ENCODE results near the gene DDC.

DDC gene

DNA sequence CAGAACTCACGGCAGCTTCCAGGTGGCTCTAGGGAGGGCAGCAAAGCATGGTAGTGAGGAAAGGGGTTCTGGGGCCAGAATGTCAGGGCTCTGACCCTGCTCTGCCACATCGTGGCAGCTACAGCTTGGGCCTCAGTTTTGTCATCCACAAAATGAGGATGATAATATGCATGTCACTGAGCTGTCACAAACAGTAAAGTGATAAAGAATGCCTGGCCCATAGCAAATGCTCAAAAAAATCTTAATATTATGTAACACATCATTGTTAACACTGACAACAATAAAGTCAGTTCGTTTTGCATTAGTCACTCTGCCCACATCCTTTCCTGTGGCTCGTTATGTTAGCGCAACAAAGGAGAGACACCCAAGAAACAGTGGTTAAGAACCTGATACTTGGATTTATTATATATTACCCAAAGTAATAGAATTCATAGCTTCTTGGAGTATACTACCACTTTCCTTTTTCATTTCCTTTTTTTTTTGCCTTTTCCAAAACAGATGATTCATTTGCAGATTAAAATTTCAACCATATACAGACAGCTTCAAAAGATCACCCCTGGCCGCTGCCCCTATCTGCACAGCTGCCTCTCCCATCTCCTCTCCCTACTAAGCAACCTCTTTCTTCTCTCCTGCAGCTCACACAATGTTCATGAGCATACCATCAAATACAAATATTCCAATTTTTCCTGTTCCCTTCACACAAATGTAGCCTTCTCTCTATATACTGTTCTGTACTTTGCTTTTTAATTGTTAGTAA is 45.5 kb upstream of the DDC start:
- no peaks in the 10 kb centered on the region for H3F3A ChIP-seq (ENCODE audit: control insufficient read depth, insufficient read depth)
- H3K27me3 ChIP-seq (ENCODE audit: control insufficient read depth, low read length) = peaks cover 9% of the 10 kb centered on the region
- no peaks in the 10 kb centered on the region for H3K9me3 ChIP-seq (ENCODE audit: control insufficient read depth, insufficient read depth, low read length)
- H3K36me3 ChIP-seq (ENCODE audit: control insufficient read depth, low read length) = no peaks in the 10 kb centered on the region
- no peaks in the 10 kb centered on the region for H3K79me2 ChIP-seq (ENCODE audit: control insufficient read depth, low read length)
- H3K27ac ChIP-seq (ENCODE audit: low read depth, low read length) = no peak overlapping the region
- TF ChIP-seq EZH2phosphoT487 (IDR thresholded peaks at IDR 0.05; ENCODE audit: borderline replicate concordance, low read length) = no peak
- TF ChIP-seq, protein P1, sequence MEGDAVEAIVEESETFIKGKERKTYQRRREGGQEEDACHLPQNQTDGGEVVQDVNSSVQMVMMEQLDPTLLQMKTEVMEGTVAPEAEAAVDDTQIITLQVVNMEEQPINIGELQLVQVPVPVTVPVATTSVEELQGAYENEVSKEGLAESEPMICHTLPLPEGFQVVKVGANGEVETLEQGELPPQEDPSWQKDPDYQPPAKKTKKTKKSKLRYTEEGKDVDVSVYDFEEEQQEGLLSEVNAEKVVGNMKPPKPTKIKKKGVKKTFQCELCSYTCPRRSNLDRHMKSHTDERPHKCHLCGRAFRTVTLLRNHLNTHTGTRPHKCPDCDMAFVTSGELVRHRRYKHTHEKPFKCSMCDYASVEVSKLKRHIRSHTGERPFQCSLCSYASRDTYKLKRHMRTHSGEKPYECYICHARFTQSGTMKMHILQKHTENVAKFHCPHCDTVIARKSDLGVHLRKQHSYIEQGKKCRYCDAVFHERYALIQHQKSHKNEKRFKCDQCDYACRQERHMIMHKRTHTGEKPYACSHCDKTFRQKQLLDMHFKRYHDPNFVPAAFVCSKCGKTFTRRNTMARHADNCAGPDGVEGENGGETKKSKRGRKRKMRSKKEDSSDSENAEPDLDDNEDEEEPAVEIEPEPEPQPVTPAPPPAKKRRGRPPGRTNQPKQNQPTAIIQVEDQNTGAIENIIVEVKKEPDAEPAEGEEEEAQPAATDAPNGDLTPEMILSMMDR (IDR thresholded peaks at IDR 0.05; ENCODE audit: low read depth, low read length, poor library complexity, severe bottlenecking) = no peak
- no peak overlapping the region for H3K4me2 ChIP-seq (ENCODE audit: low read length)
- H3K4me3 ChIP-seq (ENCODE audit: low read length) = no peak overlapping the region
- H3K4me1 ChIP-seq (ENCODE audit: control insufficient read depth, low read length) = no peaks in the 10 kb centered on the region
- H3K9me2 ChIP-seq (replicated peaks; ENCODE audit: control insufficient read depth, low read length) = no peaks in the 10 kb centered on the region
- no peaks in the 10 kb centered on the region for H4K20me1 ChIP-seq (ENCODE audit: control insufficient read depth, insufficient read depth, low read depth, low read length)

- no peaks in the 10 kb centered on the region for H4K20me1 ChIP-seq (ENCODE audit: control insufficient read depth, insufficient read depth, low read depth, low read length)
- H3K9me3 ChIP-seq (ENCODE audit: control insufficient read depth, insufficient read depth, low read length) = no peaks in the 10 kb centered on the region
- no peaks in the 10 kb centered on the region for H3K4me1 ChIP-seq (ENCODE audit: control insufficient read depth, low read length)
- H3K4me3 ChIP-seq (ENCODE audit: low read length) = no peak overlapping the region
- no peak for TF ChIP-seq EZH2phosphoT487 (IDR thresholded peaks at IDR 0.05; ENCODE audit: borderline replicate concordance, low read length)
- TF ChIP-seq, protein P1 (IDR thresholded peaks at IDR 0.05; ENCODE audit: low read depth, low read length, poor library complexity, severe bottlenecking) = no peak
- H3F3A ChIP-seq (ENCODE audit: control insufficient read depth, insufficient read depth) = no peaks in the 10 kb centered on the region
- H3K79me2 ChIP-seq (ENCODE audit: control insufficient read depth, low read length) = no peaks in the 10 kb centered on the region
- H3K27ac ChIP-seq (ENCODE audit: low read depth, low read length) = no peak overlapping the region
- no peaks in the 10 kb centered on the region for H3K9me2 ChIP-seq (replicated peaks; ENCODE audit: control insufficient read depth, low read length)
- no peaks in the 10 kb centered on the region for H3K36me3 ChIP-seq (ENCODE audit: control insufficient read depth, low read length)
- peaks cover 9% of the 10 kb centered on the region for H3K27me3 ChIP-seq (ENCODE audit: control insufficient read depth, low read length)
- no peak overlapping the region for H3K4me2 ChIP-seq (ENCODE audit: low read length)
Measured at GRCh38 chr7:50608196-50608906, 43.1 kb upstream of the DDC start.

- Histone ChIP-seq H3K27ac (ENCODE audit: low read depth, low read length) (no peak overlapping the region), H3K36me3 (ENCODE audit: control insufficient read depth, low read length) (no peaks in the 10 kb centered on the region), H3K9me3 (ENCODE audit: control insufficient read depth, insufficient read depth, low read length) (no peaks in the 10 kb centered on the region), H3K4me1 (ENCODE audit: control insufficient read depth, low read length) (no peaks in the 10 kb centered on the region), H3K9me2 (replicated peaks; ENCODE audit: control insufficient read depth, low read length) (no peaks in the 10 kb centered on the region), H4K20me1 (ENCODE audit: control insufficient read depth, insufficient read depth, low read depth, low read length) (no peaks in the 10 kb centered on the region), H3F3A (ENCODE audit: control insufficient read depth, insufficient read depth) (no peaks in the 10 kb centered on the region), H3K4me3 (ENCODE audit: low read length) (no peak overlapping the region), H3K4me2 (ENCODE audit: low read length) (no peak overlapping the region), H3K79me2 (ENCODE audit: control insufficient read depth, low read length) (no peaks in the 10 kb centered on the region), H3K27me3 (ENCODE audit: control insufficient read depth, low read length) (peaks cover 9% of the 10 kb centered on the region)
- no peak for TF ChIP-seq EZH2phosphoT487 (IDR thresholded peaks at IDR 0.05; ENCODE audit: borderline replicate concordance, low read length)
- TF ChIP-seq, protein P1 (IDR thresholded peaks at IDR 0.05; ENCODE audit: low read depth, low read length, poor library complexity, severe bottlenecking) = no peak
Measured at GRCh38 chr7:50607524-50608125, 42.4 kb upstream of the DDC start.
